Retinal pigment epithelial cell (primary cell): ENCODE results near the gene GTPBP8.

ENCODE experiments used
- DNase-seq: peaks from one replicate; pipeline ENCODE4 v3.0.0-alpha.2; 2010; ENCODE audit warnings: low read depth
- H3K4me3 ChIP-seq: 2 replicates; pipeline ENCODE4 v1.5.1; 2011; ENCODE audit warnings: mild to moderate bottlenecking, low read length, control low read depth, moderate library complexity
- CTCF ChIP-seq: conservative IDR thresholded peaks from 2 replicates; pipeline ENCODE4 v1.5.1; 2011; ENCODE audit warnings: low read depth, low read length, control low read depth, inconsistent platforms

The GTPBP8 gene

GRCh38 chr3:112995800-112996199 lies 5.0 kb downstream of the GTPBP8 start:
- no peak for DNase-seq
- no peak for TF ChIP-seq CTCF
- H3K4me3 ChIP-seq: no peak overlapping the region

- no peak for DNase-seq
- TF ChIP-seq CTCF: no peak
- no peak overlapping the region for H3K4me3 ChIP-seq
These were observed 9.9 kb downstream of the GTPBP8 start for GRCh38 chr3:113000691-113001090.

GRCh38 chr3:113002037-113002436 lies 11.3 kb downstream of the GTPBP8 start:
- H3K4me3 ChIP-seq: no peak overlapping the region
- TF ChIP-seq CTCF: no peak
- no peak for DNase-seq

GRCh38 chr3:113002679-113003078 lies 11.9 kb downstream of the GTPBP8 start:
- DNase-seq: no peak
- TF ChIP-seq CTCF: no peak
- H3K4me3 ChIP-seq: no peak overlapping the region

GRCh38 chr3:113005611-113006010 lies 14.8 kb downstream of the GTPBP8 start:
- DNase-seq: no peak
- no peak for TF ChIP-seq CTCF
- H3K4me3 ChIP-seq: no peak overlapping the region

- H3K4me3 ChIP-seq: no peak overlapping the region
- no peak for DNase-seq
- no peak for TF ChIP-seq CTCF
These were observed 15.7 kb downstream of the GTPBP8 start for GRCh38 chr3:113006359-113007056.

- no peak for TF ChIP-seq CTCF
- no peak overlapping the region for H3K4me3 ChIP-seq
- no peak for DNase-seq
These were observed 17.3 kb downstream of the GTPBP8 start for GRCh38 chr3:113008117-113008516.
